ENCODE measurements around the gene NRAS.
A peak's percentile ranks its signal among the peaks of the same experiment; 100 is the strongest.
"Not testable (repeated sequence)": the region's sequence is repeated elsewhere in the genome, so short reads cannot be mapped to it uniquely, and the experiment has no call there.

NRAS gene

DNA sequence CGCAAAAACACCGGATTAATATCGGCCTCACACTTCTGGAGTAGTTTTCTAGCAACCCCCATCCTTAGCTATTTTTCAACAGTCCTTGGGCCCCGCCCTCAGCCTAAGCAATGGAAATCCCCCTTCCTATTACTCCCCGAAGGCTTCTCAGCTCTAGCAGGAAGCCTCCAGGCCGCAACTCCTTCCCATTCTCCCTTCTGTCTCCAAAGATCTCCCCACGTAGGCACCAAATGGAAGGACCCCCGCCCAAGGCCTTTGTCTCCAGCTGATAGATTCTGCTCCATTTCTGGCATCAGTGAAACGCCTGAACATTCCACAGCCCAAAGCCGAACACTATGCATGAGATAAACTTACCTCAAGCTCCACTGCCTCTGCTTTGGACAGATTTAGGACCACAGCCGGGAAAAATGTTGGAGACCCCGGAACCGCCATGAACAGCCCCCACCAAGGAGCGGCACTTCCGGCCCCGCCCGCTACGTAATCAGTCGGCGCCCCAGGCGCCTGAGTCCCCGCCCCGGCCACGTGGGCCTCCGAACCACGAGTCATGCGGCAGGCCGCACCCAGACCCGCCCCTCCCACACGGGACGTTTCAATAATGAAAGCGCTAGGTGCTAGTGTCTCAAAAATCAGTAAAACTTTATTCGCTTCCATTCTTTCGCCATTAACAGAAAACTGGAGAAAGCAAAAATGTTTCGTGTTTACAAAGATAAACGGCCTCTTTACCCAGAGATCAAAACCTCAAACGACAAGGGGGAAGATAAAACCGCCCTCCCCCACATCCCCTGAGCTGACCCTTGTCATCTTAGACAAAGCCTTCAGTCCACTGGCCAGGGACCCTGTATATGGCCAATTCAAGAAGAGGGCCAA, at the start of gene NRAS:
Gene NRAS, minus strand, starts transcription at position 468 of the 867 bp plus-strand sequence. CDS start 611 bp downstream, outside the sequence.
- DNase-seq (ENCODE audit: low read depth): peak; percentile 88

DNA sequence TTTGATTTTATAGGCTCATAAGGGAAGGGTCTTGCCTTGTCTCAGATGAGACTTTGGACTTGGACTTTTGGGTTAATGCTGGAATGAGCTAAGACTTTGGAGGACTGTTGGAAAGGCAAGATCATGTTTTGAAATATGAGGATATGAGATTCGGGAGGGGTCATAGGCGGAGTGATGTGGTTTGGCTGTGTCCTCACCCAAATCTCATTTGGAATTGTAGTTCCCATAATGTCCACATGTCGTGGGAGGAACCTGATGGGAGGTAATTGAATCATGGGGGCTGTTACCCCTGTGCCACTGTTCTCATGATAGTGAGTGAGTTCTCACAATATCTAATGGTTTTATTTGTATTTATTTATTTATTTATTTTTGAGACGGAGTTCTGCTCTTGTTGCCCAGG, 48.1 kb upstream of the NRAS start:
- no peak for DNase-seq (ENCODE audit: low read depth)

DNA sequence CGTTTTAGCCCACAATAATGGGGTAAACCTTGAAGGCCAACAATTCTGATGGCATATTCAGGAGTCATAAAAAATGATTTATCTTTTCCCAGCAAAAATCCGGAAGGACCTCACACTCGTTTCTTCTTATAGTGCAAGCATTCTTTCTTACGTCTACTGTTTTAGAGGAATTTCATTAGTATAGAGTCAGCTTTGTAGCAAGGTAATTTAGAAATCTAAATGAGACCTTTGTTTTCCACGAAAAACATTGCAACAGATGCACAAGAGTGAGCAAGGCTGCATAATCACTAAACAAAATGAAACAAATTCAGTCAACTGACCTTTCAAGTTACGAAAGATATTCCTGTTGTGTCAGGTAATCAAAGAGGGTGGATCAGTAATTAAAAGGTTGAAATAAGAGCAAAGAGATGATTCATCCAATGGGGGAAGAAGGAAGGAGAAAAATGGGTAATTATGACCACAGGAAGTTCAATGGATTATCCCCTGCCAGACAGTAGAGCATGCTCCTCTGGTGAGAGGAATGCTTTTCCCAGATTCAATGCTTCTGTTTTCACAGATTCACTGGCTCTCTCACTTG, 41.8 kb upstream of the NRAS start:
- DNase-seq (ENCODE audit: low read depth): no peak

DNA sequence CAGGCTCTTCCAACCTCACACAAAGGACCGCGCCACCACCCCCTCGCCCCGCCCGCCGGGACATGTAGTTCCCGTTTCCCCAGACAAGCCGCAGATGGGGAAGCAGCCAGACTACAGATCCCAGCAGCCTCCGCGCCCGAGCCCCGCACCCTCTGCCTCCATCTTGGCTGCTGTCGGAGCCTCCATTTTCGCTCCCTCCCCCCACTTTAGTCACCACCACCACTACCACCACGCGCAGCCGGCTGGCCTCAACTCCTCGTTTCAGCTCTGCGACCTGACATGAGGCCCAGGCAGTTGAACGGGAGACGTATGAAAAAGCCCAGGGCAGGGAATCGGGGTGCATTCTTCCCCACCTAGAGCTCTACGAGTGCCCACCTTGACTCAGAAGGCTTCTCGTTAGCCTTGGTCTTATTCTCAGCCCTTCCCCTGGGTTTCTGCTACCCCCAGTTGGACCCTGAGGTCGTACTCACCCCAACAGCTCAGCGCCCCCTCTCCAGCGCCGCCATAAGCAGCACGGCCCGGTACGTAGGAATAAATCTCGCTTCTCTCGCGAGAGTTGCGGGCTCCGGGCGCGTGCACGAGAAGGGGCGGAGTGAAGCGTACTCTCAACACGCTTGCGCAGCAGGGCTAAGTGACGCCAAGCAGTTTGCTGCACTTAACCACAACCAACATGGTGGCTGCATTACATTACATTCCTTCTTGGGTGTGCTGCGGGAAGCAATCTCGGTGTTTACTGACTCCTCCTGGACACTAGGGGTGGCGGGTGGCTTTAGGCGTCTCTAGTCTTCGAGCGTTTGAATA, 41.1 kb upstream of the NRAS start, which contains the start of gene CSDE1:
Gene CSDE1, minus strand, starts transcription at position 530 of the 801 bp plus-strand sequence. CDS start 18,094 bp downstream, outside the sequence.
- peak; percentile 98 for DNase-seq (ENCODE audit: low read depth)

DNA sequence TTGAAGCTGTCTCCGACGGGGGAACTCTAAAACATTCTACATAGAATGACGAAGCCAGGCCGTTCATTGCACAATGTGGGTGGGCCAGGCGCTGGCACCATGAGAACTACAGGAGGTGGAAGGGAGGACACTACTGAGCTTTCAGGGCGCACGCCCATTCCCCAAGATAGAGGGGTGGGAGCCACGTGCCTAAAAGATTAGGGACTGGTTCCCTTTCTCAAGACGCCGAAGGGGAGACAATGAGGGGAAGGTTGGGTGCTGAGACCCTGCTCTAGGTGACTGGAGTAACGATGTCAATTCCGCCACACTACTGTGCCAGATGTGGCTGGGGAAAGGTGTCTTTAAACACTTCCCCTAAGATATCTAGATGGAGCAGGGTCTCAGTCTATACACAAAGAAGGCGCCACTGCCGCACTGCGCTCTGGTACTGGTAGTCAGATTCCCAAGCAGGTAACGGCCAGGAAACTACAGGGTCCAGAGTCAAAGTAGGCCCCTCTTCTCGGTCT, 40.4 kb upstream of the NRAS start:
- DNase-seq (ENCODE audit: low read depth): peak; percentile 56

DNA sequence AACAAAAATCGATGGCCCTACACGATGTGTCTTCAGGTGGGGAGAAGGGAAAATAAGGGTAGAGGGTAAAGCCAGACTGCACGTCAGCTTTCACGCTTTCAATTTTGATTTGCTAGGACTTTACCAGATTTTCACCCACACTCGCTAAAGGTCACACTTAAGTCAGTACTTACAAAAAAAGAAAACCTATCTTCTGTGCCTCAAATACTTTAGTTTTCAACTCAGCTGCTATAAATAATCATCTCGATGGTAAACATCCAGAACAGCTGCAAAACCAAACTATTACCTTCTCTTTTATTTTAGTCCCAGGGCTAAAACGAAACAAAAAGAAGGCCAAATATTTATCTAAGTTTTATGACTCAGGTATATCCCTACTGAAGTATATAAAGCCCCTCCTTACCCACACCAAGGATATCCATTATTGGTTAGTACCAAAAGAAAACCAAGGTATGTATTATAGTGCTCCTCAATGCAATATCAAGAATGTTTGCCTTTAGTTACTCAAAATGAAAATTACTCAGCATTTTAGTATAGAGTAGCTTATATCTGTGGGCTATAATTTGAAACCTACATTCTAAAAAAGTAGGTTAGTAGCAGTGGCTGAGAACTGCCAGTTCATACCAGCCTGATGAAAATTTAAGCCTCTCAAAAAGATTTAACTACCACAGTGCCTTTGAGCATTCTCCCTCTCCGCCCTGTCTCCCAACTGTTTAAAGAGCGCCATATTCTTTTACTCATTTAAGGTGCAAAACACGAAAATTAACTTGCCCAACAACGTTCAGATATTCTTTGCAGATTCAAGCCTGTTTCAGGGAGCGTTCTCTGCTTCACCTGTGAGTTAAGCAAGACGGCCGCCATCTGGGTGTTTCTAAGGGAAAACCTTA, 39.7 kb upstream of the NRAS start:
- no peak for DNase-seq (ENCODE audit: low read depth)

DNA sequence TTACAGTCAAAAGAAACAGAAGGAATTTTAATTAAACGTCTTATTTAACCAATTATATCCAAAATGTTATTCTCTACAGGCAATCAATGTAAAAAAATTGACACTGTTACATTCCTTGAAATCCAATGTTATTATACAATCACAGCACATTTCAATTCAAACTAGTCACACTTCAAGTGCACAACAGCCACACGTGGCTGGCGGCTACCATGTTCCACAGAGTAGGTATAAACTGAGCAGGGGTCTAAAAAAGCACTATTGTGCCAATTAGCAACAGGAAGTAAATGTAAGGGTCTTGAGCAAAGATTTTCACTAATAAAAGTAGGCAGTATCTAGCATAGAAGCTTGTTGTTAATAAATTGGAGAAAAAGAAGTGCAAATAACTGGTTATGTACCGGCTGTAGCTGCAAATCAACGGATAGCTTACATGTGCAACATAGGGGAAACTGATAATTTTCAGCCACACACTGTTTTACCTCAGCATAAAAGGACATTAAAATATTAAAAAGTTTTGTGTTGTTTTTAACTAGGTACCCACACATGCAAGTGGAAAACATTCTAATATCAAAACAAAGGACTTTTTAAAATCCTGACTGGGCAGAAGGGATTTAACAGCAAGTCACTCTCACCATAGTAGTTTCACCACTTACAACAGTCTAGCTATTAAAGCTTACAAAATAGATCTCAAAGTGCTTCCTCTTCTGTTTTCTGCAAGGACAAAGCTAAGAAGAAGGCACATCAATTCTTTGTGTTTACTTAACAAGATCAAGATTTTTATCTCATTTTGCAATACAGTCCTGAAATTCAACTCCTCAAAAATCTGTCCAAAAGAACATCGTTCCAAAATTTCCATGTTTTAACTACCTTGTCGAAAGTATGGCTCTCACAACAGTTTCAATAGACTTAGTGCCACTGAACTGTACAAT, 38.7 kb upstream of the NRAS start:
- DNase-seq (ENCODE audit: low read depth): peak; percentile 2

DNA sequence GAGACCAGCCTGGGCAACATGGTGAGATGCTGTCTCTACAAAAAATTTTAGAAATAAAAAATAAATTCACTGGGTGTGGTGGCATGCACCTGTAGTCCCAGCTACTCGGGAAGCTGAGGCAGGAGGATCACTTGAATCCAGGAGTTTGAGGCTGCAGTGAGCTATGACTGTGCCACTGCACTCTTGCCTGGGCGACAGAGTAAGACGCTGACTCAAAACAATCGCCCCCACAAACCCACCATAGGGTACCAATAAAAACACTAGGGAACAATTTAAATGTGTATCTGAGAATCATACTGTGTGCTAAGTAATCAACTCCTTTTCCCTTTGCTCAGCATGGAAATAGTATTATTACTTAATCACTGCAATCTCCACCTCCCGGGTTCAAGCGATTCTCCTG, 37.1 kb upstream of the NRAS start:
- not testable (repeated sequence) for DNase-seq (ENCODE audit: low read depth)

DNA sequence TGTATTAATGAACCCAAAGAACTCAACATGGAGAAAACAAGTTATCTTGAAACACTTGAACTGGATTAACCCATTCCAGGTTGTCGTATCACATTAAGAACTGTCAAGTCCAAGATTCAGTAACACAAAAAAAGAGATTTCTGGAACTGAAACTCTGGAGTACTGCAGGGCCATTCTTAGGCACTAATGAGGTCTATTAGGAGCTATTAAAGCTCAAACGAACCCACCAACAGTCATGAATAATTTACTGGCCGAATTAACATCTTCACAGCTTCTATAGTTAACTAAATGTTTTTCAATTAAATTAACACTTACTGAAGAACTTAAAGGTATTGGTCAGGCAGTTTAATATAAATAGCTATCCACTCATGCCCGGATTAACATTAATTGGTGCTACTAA, 36.6 kb upstream of the NRAS start:
- DNase-seq (ENCODE audit: low read depth): no peak

DNA sequence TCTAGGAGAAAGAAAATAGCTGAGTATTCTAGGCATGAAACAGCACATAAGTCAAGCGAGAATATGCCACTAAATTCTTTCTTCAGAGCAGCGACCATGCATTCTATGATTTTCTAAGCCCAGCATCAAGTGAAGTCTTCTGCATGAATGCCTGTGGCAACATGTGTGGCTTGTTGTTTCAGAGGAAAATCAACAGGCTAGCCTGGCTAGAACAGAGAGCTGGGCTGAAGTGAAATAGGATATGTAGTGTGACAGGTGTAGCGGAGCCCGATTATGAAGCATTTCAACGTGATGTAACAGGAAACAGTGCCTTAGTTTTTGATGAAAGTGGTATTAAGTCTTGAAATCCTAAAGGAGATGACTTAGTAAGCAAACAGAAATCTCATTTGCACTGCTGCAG, 34.2 kb upstream of the NRAS start:
- DNase-seq (ENCODE audit: low read depth): no peak

DNA sequence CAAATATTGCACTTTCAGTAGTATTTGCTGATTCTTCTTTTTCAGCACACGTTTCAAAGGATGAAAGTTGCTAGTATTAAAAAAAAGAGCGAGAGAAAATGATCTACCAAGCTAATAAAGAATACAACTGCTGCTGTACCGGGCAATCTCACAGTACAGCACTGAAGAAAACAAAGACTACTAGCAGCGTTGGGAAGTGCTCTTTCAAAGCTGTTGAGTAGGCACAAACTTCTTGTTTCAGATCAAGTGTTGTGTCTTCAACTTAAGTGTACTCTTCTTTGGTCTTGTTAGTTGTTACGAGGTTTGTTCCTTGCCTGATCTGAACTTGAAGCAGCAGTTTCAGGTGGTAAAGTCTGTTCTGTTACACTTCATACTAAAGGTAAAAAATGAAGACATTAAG, 33.3 kb upstream of the NRAS start:
- DNase-seq (ENCODE audit: low read depth): no peak

DNA sequence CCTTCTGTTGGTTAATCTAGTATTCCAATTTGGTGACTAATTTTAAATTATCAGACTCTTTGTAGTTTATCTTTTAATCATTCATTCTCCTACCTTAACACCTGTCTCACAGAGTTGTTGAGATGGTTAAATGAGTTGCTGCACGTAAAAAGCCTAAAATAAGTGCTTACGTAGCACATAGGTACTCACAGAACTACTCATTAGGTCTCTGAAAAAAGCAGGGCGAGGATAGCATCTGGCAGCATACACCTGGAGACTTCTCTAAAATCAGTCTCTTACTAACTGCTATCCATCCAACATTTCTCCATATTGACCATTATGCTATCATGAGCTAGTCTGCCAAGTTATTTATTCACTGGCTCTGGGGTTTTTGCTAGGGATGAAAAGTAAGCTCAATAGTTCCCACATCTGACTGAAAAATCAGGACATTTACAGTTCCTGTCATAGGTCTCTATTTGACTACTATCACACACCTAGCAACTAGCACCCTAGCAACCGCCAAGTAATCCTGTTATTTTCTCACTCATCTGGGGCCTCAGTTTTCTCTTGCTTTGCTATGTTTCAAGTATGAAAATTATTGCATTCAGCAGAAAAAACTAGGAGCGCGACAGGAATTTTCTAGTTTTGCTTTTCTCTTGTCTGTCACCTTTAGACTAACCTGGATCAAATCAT, 30.0 kb upstream of the NRAS start:
- no peak for DNase-seq (ENCODE audit: low read depth)

DNA sequence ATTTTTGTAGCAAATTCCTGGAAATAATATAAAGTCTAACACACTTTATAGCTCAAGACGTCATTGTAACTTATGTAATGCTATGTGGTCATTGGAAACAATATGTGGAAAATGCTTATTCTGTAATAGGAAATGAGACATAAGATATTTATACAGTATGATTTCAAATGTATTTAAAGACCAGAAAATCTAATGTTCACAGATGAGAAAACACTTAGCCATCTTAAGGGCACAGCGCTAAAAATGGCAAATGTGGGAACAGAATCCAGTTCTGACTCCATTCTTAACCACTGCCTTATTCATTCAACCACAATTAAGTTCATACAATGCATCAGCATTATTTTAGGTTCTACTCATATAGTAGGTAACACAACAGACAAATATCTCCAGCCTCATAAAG, 28.7 kb upstream of the NRAS start:
- no peak for DNase-seq (ENCODE audit: low read depth)

DNA sequence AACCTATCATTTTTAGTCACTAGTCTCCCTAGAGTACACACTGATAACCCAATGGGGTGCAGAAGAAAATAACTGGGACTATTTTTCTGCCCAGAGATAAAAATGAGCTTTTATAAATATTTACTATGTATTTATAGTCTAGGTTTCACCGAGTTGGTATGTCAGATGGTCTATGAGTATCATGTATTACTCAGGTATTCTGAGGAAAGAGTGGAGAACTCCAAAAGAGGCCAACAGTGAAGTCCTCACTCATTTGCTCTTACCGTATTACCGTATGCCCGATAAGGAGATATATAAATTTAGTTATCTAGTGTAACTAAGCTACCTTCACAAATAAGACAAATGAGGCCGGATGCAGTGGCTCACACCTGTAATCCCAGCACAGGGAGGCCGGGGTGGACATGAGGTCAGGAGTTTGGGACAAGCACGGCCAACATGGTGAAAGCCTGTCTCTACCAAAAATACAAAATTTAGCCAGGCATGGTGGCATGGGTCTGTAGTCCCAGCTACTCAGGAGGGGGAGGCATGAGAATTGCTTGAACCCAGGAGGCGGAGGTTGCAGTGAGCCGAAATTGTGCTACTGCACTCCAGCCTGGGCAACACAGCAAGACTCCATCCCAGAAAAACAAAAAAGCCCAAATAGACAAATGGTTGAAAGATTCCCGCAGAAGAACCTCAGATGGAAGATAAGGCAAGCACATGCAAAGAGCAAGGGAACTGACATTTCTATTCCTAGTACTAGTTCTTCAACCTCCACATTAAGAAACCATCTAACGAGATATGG, 25.6 kb upstream of the NRAS start:
- DNase-seq (ENCODE audit: low read depth): no peak

DNA sequence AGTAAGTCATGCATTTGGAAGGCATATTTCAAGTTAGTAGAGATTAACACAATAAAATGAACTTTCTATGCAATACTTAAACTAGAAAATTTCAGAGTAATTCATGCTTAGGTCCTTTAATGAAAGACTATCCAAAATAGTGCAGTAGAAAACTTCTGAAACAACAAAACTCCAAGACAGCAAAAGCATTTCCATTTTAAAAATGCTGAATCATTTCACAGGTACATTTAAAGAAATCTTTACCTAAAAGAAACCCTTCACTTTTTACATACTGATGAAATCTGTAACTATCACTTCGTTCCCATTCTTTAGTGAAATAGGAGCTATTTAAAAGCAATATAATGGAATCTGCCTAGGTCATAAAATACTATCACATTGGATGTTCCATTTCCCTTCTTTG, 23.8 kb upstream of the NRAS start:
- DNase-seq (ENCODE audit: low read depth): no peak

DNA sequence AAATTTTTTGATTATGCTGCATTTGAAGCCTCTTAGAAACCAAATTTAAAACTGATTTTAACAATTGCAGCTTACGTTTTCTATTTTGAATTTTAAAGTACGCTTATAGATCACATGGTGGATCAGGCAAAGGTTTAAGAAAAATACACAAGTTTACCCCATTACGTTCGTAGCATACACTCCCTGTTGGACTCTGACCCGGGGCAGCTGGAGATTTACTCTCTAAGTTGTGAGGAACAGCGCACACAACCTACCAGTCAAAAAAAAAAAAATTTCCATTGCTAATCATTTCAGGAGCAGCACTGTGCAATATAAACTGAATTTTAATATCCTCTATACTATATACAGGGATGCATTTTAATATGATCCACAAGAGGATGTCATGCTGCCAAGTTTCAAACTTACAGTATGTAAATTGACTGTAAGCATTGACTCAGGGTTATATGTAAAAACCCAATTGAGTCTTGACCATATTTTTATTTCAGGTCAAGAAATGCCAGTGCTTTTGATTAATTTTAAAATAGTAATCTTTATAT, 20.8 kb upstream of the NRAS start:
- no peak for DNase-seq (ENCODE audit: low read depth)

DNA sequence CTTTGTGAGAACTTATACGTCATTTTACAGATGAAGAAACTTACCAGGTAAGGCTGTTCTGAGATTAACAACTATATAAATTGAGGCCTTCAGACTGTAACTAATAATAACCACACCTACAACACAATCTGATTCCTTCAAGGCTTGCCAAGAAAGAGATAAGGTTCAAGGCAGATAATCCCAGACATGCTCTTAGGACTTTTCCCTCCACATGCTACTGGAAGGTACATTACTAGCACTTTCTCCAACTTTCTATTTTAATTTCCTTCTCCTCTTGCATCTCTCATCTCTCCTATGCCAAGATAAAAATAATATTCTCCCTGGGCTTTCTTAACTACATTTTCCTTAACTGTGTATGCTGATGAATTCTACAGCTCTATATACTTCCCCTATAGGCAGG, 18.9 kb upstream of the NRAS start:
- DNase-seq (ENCODE audit: low read depth): no peak

DNA sequence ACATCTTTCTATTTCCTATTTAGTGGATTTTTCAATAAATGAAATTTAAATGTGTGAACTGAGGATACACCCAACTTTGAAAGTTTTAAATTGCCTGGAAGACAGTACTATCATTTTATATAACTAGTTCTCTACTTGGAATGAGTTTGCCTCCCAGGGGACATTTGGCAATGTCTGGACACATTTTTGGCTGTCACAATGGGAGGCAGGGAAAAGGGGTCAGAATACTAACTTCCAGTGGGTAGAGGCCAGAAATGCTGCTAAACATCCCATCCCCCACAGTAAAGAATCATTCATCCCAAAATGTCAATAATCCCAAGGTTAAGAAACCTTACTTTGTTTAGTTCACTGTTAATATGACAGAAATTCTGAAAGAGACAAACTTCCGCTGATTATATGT, 13.2 kb upstream of the NRAS start:
- DNase-seq (ENCODE audit: low read depth): peak; percentile 15

DNA sequence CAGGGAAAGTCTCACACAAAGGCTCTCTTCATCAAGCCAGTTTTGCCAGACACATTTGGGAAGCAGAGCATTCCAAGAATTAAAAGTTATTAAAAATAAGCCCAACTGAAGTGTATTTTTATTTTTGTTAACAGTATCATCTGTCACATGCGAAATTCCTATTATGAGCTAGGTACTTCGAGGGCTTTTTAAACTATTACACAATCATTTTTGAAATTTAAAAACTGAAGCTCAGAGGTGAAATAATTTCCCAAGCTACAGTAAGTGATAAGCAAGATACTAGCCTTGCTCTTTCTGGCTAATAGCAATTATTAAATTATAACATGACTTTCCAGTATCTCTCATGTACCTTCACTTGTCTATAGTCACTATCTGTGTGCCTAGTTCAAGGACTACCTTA, 12.0 kb upstream of the NRAS start:
- DNase-seq (ENCODE audit: low read depth): no peak
